ENCODE results near the gene IFITM2. TPM values are rescaled to one million over a fixed set of nuclear protein-coding genes. Genes with fewer than 3 reads are reported as not detected.
"Not testable (repeated sequence)": the region's sequence is repeated elsewhere in the genome, so short reads cannot be mapped to it uniquely, and the experiment has no call there.

The IFITM2 gene
- total and polyA plus RNA-seq, 2 donors (not counting 1 experiment from before 2014, with no cell fraction given): 51.2 to 714 TPM

DNA sequence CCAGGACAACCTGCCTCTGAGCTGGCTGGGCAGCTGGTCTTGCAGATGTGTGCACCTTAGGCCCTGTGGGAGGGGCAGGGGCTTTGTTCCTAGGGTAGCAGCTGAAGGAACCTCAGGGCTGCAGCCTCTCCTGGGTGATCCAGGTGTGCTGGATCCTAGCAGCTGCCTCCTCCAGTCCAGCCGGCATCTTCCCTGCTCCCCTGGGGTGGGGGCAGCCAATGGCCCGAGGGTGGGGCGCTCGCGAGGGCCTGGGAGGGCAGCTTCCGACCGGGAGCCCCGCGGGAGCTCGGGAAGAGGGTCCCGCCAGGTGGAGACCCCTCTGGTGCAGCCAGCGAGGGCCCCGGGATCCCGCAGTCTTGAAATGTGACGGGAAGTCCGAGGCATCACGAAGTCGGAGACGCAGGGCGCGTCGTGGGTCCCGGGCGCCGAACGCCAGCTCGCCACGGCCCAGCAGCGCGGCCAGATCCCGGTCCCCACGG lies 7.9 kb downstream of the IFITM2 start:
- H3K4me2 ChIP-seq (ENCODE audit: extremely low read depth, insufficient read depth, low read length): no peak overlapping the region
- peaks cover 1% of the 10 kb centered on the region for H3K36me3 ChIP-seq (ENCODE audit: control insufficient read depth, insufficient read depth, low read length)
- no peaks in the 10 kb centered on the region for H4K20me1 ChIP-seq (ENCODE audit: control insufficient read depth, extremely low read depth, insufficient read depth, low read length)
- no peak for DNase-seq (ENCODE audit: low read depth in 2 of 2)
- no peak overlapping the region for H3K9ac ChIP-seq (ENCODE audit: insufficient read depth, low read length)
- no peaks in the 10 kb centered on the region for H3K9me3 ChIP-seq (ENCODE audit: control insufficient read depth, insufficient read depth, low read depth, low read length)
- H3K4me1 ChIP-seq (ENCODE audit: control insufficient read depth, extremely low read depth, insufficient read depth, low read length): peaks cover 10% of the 10 kb centered on the region
- no peak overlapping the region for H3K27ac ChIP-seq (ENCODE audit: insufficient read depth, low read length)
- TF ChIP-seq, protein P1, sequence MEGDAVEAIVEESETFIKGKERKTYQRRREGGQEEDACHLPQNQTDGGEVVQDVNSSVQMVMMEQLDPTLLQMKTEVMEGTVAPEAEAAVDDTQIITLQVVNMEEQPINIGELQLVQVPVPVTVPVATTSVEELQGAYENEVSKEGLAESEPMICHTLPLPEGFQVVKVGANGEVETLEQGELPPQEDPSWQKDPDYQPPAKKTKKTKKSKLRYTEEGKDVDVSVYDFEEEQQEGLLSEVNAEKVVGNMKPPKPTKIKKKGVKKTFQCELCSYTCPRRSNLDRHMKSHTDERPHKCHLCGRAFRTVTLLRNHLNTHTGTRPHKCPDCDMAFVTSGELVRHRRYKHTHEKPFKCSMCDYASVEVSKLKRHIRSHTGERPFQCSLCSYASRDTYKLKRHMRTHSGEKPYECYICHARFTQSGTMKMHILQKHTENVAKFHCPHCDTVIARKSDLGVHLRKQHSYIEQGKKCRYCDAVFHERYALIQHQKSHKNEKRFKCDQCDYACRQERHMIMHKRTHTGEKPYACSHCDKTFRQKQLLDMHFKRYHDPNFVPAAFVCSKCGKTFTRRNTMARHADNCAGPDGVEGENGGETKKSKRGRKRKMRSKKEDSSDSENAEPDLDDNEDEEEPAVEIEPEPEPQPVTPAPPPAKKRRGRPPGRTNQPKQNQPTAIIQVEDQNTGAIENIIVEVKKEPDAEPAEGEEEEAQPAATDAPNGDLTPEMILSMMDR (conservative IDR thresholded peaks at IDR 0.05 in 1 of 2, IDR thresholded peaks at IDR 0.05 in 1 of 2; ENCODE audit: low read depth in 1 of 2, low read length in 2 of 2): no peak
- TF ChIP-seq EZH2 (IDR thresholded peaks at IDR 0.05; ENCODE audit: low read length, missing control alignments): no peak
- no peaks in the 10 kb centered on the region for H3K27me3 ChIP-seq (ENCODE audit: control insufficient read depth, insufficient read depth, low read length)
- H3K79me2 ChIP-seq (ENCODE audit: control insufficient read depth, insufficient read depth, low read length): peaks cover 12% of the 10 kb centered on the region
- H2AFZ ChIP-seq (ENCODE audit: low read length): no peak overlapping the region
- peak overlapping the region in 2 of 4 experiments; percentile 41 to 64 for H3K4me3 ChIP-seq (replicated peaks in 1 of 4; ENCODE audit: control extremely low read depth in 1 of 4, insufficient read depth in 1 of 4, low read depth in 3 of 4, low read length in 4 of 4)

GRCh38 chr11:316031-316701 lies 8.6 kb downstream of the IFITM2 start:
- no peaks in the 10 kb centered on the region for H3K27me3 ChIP-seq (ENCODE audit: control insufficient read depth, insufficient read depth, low read length)
- no peaks in the 10 kb centered on the region for H4K20me1 ChIP-seq (ENCODE audit: control insufficient read depth, extremely low read depth, insufficient read depth, low read length)
- H3K79me2 ChIP-seq (ENCODE audit: control insufficient read depth, insufficient read depth, low read length): peaks cover 12% of the 10 kb centered on the region
- H3K4me1 ChIP-seq (ENCODE audit: control insufficient read depth, extremely low read depth, insufficient read depth, low read length): peaks cover 10% of the 10 kb centered on the region
- no peak overlapping the region for H3K4me2 ChIP-seq (ENCODE audit: extremely low read depth, insufficient read depth, low read length)
- no peak for DNase-seq (ENCODE audit: low read depth in 2 of 2)
- TF ChIP-seq, protein P1 (conservative IDR thresholded peaks at IDR 0.05 in 1 of 2, IDR thresholded peaks at IDR 0.05 in 1 of 2; ENCODE audit: low read depth in 1 of 2, low read length in 2 of 2): no peak
- TF ChIP-seq EZH2 (IDR thresholded peaks at IDR 0.05; ENCODE audit: low read length, missing control alignments): no peak
- H3K4me3 ChIP-seq (replicated peaks in 1 of 4; ENCODE audit: control extremely low read depth in 1 of 4, insufficient read depth in 1 of 4, low read depth in 3 of 4, low read length in 4 of 4): peak overlapping the region in 1 of 4 experiments; percentile 7
- no peaks in the 10 kb centered on the region for H3K9me3 ChIP-seq (ENCODE audit: control insufficient read depth, insufficient read depth, low read depth, low read length)
- peaks cover 1% of the 10 kb centered on the region for H3K36me3 ChIP-seq (ENCODE audit: control insufficient read depth, insufficient read depth, low read length)
- no peak overlapping the region for H3K27ac ChIP-seq (ENCODE audit: insufficient read depth, low read length)
- no peak overlapping the region for H3K9ac ChIP-seq (ENCODE audit: insufficient read depth, low read length)
- no peak overlapping the region for H2AFZ ChIP-seq (ENCODE audit: low read length)

DNA sequence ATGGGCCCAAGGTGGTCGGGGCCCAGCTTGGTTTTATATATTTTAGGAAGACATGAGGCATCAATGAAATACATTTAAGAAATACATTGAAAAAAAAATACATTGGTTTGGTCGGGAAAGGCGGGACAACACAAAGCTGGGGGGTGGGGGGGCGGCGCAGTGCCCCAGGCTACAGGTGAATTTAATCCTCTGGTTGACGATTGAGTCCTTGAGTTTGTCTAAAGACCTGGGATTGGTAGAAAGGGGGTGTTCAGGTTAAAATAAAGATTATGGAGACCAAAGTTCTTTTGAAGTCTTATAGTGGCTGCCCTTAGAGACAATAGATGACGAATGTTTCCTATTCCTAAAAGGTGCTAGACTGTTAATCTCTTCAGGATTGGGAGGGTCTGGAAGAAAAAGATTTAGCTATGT lies 9.3 kb downstream of the IFITM2 start:
- no peak for TF ChIP-seq EZH2 (IDR thresholded peaks at IDR 0.05; ENCODE audit: low read length, missing control alignments)
- TF ChIP-seq, protein P1 (conservative IDR thresholded peaks at IDR 0.05 in 1 of 2, IDR thresholded peaks at IDR 0.05 in 1 of 2; ENCODE audit: low read depth in 1 of 2, low read length in 2 of 2): no peak
- peaks cover 1% of the 10 kb centered on the region for H3K36me3 ChIP-seq (ENCODE audit: control insufficient read depth, insufficient read depth, low read length)

DNA sequence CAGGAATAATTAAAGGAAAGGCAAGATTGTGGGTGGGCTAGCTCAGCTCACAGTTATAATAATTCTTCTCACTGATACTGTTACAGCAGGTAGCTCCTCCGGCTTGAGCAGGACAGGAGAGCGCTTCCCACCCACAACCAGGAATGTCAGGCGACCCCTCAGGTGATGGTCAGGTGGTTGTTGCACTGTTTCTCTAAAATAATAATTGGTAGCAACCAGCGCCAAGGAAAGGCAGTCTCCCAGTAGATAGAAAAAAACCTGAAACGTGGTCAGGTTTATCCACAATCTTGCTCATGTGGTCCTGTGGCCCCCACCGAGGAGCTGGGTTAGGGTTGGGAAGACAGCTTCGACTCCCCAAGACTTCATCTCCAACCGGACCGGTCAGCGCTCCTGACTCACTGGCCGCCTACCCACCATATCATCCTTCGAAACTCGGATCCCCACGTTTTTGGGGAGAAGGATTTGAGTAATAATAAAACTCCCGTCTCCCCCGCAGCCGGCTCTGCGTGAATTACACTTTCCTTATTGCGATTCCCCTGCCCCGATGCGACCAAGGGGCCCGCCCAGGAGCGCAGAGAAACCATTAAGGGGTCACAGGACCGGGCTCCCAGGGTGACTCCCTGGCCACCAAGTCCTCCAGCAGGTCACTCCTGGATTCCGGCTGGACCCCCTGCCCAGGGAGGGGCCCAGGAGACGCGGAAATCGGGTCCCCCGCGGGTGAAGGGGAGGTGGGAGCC lies 10.2 kb downstream of the IFITM2 start:
- not testable (repeated sequence) for H3K27me3 ChIP-seq (ENCODE audit: control insufficient read depth, insufficient read depth, low read length); H3K9ac ChIP-seq (ENCODE audit: insufficient read depth, low read length); H2AFZ ChIP-seq (ENCODE audit: low read length); DNase-seq (ENCODE audit: low read depth in 2 of 2); H3K27ac ChIP-seq (ENCODE audit: insufficient read depth, low read length); H3K9me3 ChIP-seq (ENCODE audit: control insufficient read depth, insufficient read depth, low read depth, low read length); H4K20me1 ChIP-seq (ENCODE audit: control insufficient read depth, extremely low read depth, insufficient read depth, low read length); H3K4me1 ChIP-seq (ENCODE audit: control insufficient read depth, extremely low read depth, insufficient read depth, low read length); H3K36me3 ChIP-seq (ENCODE audit: control insufficient read depth, insufficient read depth, low read length); H3K4me2 ChIP-seq (ENCODE audit: extremely low read depth, insufficient read depth, low read length)
- Histone ChIP-seq H3K79me2 (ENCODE audit: control insufficient read depth, insufficient read depth, low read length) (peaks cover 12% of the 10 kb centered on the region), H3K4me3 (replicated peaks in 1 of 4; ENCODE audit: control extremely low read depth in 1 of 4, insufficient read depth in 1 of 4, low read depth in 3 of 4, low read length in 4 of 4) (peak overlapping the region in 1 of 4 experiments; percentile 44)

More for the DNA sequence above, 9.3 kb downstream of the IFITM2 start:
- Histone ChIP-seq H2AFZ (ENCODE audit: low read length) (no peak overlapping the region), H3K9me3 (ENCODE audit: control insufficient read depth, insufficient read depth, low read depth, low read length) (no peaks in the 10 kb centered on the region), H3K27ac (ENCODE audit: insufficient read depth, low read length) (no peak overlapping the region), H3K27me3 (ENCODE audit: control insufficient read depth, insufficient read depth, low read length) (no peaks in the 10 kb centered on the region), H3K4me1 (ENCODE audit: control insufficient read depth, extremely low read depth, insufficient read depth, low read length) (peaks cover 10% of the 10 kb centered on the region), H4K20me1 (ENCODE audit: control insufficient read depth, extremely low read depth, insufficient read depth, low read length) (no peaks in the 10 kb centered on the region), H3K79me2 (ENCODE audit: control insufficient read depth, insufficient read depth, low read length) (peaks cover 12% of the 10 kb centered on the region), H3K4me2 (ENCODE audit: extremely low read depth, insufficient read depth, low read length) (no peak overlapping the region), H3K4me3 (replicated peaks in 1 of 4; ENCODE audit: control extremely low read depth in 1 of 4, insufficient read depth in 1 of 4, low read depth in 3 of 4, low read length in 4 of 4) (no peak overlapping the region), H3K9ac (ENCODE audit: insufficient read depth, low read length) (no peak overlapping the region)
- no peak for DNase-seq (ENCODE audit: low read depth in 2 of 2)

Data from fibroblast of lung (primary cell).